Measurements from ENCODE around the gene ELMO3.

ELMO3 gene

DNA sequence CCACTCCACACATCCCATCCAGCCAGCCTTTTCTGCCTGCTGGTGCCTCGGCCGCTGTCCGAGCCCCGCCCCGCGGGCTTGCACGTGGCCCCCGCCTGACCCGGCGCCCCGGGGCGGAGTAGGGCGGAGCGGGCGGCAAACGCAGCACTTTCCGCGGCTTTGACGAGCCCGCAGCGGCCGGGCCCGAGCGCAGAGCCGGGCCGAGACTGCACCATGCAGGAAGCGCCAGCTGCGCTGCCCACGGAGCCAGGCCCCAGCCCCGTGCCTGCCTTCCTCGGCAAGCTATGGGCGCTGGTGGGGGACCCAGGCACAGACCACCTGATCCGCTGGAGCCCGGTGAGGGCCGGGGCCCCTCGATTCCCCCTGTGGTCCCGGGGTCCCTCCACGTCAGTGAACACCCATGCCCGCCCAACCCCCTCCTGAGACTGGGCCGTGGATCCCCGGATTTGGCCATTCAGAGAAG is 34.3 kb upstream of the ELMO3 start, which contains the start of gene HSF4:
Gene HSF4, plus strand, starts transcription at position 147 of the 463 bp plus-strand sequence. Its CDS starts 67 bp downstream, at position 214.
- DNase-seq (ENCODE audit: low read depth) = peak; percentile 46

DNA sequence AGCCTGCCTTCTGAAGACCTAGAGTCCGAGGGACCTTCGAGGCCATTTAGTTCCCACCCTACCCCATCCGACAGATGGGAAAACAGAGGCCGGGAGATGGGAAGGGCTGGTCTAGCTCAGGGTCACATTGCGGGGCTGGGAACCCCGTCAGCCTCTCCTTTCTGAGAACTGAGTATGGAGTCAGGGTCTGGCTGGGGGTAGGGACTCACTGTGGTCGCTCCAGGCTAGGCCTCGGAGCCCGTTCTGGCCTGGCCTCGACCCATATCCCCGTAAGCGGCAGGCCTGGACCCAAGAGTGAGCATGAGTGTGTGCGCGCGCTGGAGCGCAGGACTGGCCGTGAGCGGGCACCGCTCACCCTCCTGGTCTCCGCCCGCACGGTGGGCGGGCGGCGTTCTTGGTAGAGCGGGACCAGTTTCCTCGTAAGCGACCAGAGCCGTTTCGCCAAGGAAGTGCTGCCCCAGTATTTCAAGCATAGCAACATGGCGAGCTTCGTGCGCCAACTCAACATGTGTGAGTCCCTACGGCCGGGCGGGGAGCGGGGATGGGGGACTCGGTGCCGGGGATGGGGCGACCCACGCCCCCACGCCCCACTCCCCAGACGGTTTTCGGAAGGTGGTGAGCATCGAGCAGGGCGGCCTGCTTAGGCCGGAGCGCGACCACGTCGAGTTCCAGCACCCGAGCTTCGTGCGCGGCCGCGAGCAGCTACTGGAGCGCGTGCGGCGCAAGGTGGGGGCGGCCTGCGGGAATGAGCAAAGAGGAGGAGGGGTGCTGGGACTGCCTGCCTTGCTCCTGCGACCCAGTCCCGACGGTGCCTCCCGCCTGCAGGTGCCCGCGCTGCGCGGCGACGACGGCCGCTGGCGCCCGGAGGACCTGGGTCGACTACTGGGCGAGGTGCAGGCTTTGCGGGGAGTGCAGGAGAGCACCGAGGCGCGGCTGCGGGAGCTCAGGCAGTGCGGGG is 33.5 kb upstream of the ELMO3 start:
- no peak for DNase-seq (ENCODE audit: low read depth)

DNA sequence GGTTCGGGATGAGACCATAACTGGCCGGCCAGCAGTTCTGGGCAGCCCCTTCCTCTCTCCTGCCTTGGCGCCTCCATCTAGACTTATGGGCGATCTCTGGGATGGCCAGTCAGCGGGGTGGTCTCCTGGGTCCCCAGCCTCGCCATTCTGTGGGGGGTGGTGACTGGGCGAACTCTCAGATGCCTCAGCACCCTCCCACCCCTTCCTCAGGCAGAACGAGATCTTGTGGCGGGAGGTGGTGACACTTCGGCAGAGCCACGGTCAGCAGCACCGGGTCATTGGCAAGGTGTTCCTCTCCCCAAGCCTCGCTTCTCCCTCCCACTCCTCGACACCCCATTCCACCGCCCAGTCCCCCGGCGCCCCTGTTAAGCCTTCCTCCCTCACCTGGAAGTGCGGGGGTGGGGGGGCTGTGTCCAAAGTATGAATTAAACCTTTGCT is 32.8 kb upstream of the ELMO3 start:
- DNase-seq (ENCODE audit: low read depth) = no peak

DNA sequence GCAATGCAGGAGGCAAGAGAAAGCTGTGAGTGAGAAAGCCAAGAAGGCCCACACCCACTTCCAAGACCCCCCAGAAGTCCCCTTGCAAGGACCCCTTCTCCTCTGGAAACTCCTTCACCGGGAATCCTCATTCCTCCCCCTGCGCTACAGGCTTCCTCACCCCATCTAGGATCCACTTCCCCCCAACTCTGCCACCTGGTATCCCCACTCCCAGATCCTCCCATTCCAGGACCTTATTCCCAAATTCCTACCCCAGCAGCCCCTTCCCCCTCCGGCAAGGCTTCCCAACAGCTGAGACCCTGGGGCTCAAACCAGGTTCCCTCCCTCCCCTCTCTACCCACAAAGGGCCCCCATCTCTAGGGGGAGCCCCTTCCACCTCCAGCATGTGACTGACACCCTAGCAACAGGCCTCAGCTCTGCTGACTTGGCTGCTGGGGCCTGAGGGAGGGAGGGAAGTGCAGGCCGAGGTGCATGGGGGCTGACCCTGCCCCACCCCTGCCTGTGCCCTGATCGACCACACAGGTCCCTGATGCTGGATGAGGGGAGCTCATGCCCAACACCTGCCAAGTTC is 32.2 kb upstream of the ELMO3 start:
- no peak for DNase-seq (ENCODE audit: low read depth)

DNA sequence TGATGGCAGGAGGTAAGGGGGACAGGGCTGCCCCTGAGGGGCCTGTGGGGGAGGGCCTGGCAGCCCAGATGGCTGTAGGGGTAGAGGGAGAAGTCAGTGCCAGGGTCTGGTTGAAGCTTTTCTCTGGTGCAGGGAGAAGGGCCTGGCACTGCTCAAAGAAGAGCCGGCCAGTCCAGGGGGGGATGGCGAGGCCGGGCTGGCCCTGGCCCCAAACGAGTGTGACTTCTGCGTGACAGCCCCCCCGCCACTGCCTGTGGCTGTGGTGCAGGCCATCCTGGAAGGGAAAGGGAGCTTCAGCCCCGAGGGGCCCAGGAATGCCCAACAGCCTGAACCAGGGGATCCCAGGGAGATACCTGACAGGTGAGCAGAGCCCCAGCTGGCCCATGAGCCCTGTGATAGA is 31.3 kb upstream of the ELMO3 start:
- no peak for DNase-seq (ENCODE audit: low read depth)

DNA sequence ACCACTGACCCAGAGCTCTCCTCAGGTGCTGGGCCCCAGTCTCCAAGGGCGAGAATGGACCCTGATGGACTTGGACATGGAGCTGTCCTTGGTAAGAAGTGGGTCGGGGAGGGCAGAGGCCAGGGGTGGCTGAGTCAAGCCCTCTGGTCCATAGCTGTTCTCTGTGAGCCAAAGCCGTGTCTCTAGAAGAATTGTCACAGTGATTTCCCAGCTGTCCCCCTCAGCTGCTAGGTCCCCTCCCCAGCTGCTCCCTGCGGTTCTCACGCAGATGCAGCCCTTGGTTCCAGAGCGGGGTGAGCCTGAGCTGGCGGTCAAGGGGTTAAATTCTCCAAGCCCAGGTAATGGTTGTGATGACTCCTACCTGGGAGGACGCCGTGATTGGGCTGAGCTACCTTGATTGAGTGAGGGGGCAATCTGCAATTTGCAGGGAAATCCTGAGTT is 29.9 kb upstream of the ELMO3 start:
- no peak for DNase-seq (ENCODE audit: low read depth)

DNA sequence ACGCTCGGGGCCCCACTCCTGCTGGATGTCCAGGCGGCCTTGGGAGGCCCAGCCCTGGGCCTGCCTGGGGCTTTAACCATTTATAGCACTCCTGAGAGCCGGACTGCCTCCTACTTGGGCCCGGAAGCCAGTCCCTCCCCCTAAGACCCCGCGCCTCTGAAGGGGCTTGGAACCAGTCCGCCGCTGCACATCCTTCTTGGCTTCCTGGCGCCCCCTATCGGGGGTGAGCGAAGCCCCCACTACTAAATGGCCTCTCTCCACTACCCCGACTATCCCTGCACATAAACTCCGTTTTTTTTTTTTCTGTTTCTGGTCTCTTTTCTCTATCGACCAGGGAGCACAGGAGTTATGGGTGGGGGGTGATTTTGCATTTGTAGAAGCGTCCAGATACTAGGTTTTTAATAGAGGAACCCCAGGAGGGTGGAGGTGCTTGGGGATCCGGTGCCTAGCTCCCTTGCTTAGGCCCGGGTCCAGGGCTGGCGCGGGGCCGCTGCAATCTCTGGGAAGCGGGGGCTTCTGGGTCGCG is 29.2 kb upstream of the ELMO3 start:
- DNase-seq (ENCODE audit: low read depth) = peak; percentile 34

DNA sequence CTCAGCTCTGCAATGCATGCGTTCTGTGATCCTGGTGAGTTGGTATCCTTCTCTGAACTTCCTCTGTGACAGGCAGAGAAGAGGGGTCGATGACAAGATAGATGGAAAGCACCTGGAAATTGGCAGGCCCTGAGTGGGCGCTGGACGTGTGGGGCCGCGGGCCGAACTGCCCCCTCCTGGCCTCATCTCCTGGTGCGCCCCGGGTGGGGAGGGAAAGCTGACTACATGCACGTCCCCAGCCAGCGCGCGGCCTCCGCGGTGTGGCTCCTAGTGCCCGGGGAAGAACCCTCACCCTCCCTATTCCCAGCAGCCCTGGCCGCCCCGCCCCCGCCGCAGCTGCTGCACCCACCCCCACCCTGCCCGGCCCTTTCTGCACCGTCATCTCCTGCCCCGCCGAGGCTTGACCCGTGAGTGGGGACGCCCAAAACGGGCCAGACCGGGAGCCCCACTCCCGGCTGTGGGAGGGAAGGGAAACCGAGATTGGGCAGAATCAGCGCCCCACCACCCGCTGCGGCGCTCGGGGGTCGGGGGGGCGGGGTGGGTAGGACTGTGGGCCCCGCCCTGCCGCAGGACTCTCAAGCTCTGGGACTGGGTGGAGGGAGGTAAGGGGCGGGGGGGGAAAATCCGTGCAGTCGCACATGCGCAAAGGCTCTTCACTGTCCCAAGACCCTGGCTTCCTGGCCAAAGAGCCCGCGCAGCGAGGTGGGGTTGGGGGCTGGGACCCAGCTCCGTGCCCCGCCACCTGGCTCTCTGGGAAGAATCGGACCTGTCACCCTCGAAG is 28.6 kb upstream of the ELMO3 start, which contains the start of gene NOL3:
Gene NOL3, plus strand, starts transcription at position 371 of the 781 bp plus-strand sequence.
- peak; percentile 88 for DNase-seq (ENCODE audit: low read depth)

DNA sequence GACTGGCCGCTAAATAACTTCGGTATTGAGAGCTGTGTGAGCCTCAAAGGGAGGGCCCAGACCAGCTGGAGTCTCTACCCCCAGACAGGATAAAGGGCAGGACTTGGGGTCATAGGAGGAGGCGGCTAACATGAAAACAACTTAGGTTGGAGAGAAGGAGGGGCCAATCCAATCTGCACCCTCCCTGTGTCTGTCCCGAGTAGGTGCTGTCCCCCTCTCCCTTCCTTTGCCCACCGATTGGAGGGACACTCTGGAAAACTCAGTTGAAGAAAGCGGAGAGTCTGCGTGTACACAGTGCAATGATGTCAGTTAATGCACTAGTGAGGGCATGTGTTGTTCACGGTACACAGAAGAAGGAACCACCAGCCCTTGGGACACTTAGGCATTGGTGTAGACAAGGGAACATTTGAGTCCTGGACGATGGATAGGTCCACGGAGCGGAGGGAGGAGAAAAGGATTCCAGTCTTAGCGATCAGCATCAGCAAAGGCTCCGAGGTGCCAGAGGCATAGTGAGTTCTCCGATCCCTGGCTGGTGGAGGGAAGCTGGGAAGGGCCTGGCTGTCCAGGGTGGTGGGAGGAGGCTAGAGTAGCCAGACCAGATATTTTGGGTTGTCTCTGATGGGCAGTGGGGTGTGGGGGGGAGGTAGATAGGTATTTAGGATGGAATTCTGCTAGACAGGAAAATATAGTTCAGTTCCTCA is 27.8 kb upstream of the ELMO3 start:
- no peak for DNase-seq (ENCODE audit: low read depth)

DNA sequence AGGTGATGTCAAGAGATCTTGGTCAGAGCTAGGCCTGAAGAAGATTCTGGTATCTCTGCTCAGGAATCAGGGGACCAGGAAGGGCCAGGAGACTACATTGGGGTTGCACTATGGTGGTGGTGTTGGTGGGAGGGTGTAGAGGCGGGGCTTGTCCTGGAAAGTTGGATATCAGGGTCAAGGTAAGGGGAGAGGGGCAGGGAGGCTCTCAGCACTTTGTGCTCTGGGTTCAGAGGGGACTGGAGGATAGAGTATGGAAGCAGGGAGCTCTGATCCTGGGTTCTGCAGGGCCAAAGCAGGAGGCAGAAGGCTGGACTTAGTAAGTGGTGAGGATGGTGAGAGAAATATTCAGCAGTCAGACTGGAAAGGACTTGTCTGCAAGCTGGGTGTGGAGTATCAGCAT is 25.6 kb upstream of the ELMO3 start:
- DNase-seq (ENCODE audit: low read depth) = no peak

DNA sequence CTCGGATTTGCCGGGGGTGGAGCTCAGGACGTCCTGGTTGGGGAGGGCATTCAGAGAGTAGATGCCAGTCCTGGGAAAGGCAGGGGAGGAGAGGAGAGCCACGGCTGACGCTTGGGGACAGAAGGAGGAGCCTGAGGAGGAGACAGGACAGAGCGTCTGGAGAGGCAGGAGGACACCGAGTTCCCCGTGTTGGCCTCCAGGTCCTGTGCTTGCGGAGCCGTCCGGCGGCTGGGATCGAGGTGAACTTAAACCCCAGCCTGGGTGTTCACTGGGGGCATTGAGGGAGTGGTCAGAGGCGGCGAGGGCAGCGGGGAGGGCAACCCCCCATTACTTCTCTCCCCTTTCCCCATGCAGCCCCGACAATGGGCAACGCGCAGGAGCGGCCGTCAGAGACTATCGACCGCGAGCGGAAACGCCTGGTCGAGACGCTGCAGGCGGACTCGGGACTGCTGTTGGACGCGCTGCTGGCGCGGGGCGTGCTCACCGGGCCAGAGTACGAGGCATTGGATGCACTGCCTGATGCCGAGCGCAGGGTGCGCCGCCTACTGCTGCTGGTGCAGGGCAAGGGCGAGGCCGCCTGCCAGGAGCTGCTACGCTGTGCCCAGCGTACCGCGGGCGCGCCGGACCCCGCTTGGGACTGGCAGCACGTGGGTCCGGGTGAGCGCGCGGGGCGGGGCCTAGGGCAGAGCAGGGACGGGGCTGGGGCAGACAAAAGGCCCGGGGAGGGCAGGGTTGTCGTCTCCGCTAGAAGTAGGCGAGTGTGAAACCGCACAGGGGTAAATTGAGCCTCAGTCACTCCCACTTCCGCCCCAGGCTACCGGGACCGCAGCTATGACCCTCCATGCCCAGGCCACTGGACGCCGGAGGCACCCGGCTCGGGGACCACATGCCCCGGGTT is 24.9 kb upstream of the ELMO3 start:
- peak; percentile 89 for DNase-seq (ENCODE audit: low read depth)

DNA sequence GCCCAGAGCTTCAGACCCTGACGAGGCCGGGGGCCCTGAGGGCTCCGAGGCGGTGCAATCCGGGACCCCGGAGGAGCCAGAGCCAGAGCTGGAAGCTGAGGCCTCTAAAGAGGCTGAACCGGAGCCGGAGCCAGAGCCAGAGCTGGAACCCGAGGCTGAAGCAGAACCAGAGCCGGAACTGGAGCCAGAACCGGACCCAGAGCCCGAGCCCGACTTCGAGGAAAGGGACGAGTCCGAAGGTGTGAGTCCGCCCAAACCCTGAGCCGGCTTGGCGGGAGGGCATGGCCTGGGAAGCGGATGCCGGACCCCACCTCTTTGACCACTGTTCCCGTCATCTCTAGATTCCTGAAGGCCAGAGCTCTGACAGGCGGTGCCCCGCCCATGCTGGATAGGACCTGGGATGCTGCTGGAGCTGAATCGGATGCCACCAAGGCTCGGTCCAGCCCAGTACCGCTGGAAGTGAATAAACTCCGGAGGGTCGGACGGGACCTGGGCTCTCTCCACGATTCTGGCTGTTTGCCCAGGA is 24.2 kb upstream of the ELMO3 start:
- DNase-seq (ENCODE audit: low read depth) = no peak

DNA sequence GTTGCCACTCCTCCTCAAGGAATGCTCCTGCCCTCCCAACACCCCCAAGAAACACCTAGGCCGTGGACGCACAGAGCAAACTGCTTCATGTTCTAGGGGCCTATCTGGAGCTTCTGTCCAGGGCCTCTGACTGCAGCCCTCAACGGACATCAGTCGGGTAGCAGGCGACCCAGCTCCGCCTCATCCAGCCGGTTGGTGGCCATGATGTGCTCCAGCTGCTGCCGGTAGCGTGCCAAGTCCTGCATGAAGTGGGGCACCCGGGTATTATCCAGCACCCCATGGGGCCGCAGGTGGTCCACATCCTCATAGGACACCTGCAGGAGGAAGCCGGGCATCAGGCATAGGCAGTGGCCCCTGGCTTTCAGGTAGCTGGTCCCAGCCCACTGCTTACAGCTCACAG is 22.3 kb upstream of the ELMO3 start:
- DNase-seq (ENCODE audit: low read depth) = no peak

DNA sequence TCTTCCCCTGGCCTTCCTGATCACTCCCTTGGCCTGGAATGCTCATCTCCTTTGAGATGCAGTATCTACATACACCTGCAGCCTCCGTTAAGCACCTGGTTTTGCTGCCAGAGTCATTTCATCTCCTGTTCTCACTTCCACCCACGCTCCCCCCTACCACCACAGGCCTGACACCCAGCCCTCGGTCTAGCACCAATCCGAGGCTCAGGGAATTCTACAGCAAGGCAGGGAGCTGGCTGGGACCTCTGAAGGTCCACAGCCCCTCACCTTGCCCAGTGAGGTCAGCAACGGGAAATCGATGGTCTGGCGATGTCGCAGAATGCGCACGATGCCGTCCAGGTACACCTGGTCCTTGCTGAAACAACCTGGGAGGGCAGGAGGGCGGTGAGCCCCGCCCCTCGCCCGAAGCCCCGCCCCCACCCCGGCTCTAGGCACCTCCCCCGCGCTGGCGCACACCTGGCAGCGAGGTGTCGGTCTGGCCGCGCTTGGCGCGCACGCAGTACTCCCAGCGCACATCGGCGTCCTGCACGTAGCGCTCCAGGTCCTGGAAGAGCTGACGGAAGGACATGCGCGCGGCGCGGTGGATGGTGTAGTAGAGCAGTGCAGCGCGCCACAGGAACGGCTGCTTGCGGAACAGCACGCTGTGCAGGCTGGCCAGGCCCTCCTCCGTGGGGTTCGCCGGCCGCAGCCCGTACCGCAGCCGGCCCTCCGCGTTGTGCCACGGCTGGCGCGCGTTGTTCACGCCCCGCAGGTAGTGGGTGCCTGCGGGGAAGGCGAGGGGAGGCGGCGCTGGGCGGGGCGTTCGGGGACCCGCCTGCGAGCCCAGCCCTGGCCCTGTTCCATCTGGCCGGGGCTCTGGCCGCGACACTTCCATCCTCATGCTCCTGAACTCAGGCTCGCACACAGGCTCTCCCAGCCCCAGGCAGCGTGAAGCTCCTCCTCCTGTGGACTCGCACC is 20.9 kb upstream of the ELMO3 start:
- peak; percentile 49 for DNase-seq (ENCODE audit: low read depth)

DNA sequence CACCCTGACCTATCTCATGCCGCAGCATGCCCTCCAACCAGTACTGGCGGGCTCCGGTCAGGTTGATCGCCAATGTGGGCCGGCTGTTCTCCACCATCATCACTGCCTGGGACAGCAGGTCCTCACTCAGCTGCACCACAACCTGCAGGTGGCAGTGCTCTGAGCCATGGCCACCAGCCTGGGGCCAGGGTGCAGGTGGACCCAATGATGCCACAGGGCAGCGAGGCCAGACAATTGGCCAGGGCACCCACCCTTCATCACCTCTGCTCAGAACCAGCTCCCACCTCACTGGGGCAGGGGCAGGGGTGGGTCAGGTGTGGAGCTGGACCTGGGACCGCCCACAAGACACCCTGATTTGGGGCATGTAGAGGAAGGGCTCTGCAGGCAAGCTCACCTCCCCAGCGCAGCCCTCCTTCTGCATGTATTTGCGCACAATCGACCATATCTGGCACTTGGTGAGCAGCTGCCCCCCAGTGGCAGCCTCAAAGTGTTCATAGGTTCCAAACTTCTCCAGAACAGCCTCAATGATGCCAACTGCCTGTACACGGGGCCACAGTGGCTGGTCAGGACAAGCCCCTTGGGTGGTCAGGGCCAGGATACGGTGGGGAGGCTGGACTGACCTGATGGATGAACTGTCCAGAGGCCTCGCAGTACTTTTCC is 19.4 kb upstream of the ELMO3 start:
- DNase-seq (ENCODE audit: low read depth) = no peak

DNA sequence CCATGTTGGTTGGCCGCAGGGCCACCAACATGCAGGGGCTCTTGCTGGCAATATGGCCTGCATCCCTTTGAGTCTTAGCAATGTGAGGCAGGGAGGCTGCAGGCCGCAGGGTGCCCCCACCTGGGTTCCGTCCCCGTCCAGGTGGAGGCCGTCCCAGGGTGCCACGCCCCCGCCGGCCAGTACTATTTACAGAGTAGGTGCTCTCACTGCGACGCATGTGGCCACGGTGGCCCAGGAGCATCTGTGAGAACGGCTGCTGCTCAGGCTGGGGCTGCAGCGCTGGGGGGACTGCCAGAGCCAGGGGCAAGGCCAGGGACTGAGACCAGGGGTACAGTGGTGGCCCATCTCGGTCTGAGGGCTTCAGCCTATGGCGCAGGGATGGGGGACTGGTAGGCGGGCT is 18.8 kb upstream of the ELMO3 start:
- no peak for DNase-seq (ENCODE audit: low read depth)

DNA sequence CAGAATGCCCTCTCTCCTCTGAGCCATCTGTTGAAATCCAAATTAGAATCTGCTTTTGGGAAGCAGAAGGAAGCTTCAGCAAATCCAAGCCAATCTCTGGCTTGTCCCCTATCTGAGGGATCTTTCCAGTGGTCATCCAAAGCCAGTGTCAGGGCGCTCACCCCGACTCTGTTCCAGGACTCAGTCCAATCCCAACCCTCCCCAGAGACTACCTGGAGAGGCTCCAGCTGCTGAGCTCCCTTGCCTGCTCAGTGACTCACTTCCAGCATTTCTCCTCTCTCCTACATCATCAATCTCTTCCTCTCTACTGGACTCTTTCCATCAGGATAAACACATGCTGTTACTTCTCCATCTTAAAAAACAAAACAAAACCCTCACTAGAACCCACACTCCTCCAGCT is 17.6 kb upstream of the ELMO3 start:
- peak; percentile 83 for DNase-seq (ENCODE audit: low read depth)

DNA sequence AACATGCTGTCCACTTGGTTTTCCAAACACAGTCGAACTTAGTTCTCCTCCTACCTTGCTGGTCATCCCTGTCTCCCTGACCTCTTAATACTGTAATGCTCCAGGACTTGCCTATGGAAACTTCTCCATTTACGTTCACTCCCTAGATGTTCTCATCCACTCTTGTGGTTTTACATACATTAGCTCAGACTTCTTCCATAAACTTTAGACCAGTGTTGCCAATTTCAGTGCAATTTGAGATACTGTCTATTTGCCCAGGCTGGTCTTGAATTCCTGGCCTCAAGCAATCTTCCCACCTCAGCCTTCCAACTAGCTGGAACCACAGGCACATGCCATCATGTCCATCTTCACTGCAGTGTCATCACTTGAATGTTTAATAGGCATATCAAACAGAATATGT is 16.6 kb upstream of the ELMO3 start:
- DNase-seq (ENCODE audit: low read depth) = no peak

DNA sequence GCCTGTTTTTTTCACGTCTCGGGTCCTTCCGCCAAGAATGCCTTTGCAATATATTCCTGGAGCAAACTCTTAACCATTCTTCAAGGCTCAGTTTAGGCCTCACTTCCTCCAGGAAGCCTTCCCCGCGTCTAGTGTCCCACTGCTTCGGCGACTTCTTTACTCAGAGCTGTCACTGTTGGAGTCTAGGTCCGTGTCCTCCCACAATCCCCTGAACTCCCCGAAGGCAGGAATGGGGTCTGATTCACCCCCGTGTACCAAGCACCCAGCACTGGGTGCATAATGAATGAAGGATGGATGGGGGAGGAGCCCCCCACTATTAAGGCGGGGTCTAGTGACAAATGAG is 15.7 kb upstream of the ELMO3 start:
- DNase-seq (ENCODE audit: low read depth) = no peak

Data from EH (cell line).